HFF-Myc (cell line): Measurements from ENCODE around the gene LARP1.
"Not testable (repeated sequence)": the region's sequence is repeated elsewhere in the genome, so short reads cannot be mapped to it uniquely, and the experiment has no call there.

Experiments
- DNase-seq: peaks from one replicate; pipeline ENCODE4 v3.0.0-alpha.2; 2011; ENCODE audit warnings: low read depth; ENCODE audit errors: extremely low read depth
- H3K4me3 ChIP-seq: replicated peaks from 2 replicates; pipeline ENCODE4 v1.5.1; 2011; ENCODE audit warnings: low read depth, mild to moderate bottlenecking, control low read depth, low read length
- TF ChIP-seq, protein P1 (sequence below): IDR thresholded peaks from 2 replicates; pipeline ENCODE4 v1.5.1; 2012; ENCODE audit warnings: mild to moderate bottlenecking, low read depth, low read length, control low read depth; ENCODE audit errors: missing control alignments

The LARP1 gene

DNA sequence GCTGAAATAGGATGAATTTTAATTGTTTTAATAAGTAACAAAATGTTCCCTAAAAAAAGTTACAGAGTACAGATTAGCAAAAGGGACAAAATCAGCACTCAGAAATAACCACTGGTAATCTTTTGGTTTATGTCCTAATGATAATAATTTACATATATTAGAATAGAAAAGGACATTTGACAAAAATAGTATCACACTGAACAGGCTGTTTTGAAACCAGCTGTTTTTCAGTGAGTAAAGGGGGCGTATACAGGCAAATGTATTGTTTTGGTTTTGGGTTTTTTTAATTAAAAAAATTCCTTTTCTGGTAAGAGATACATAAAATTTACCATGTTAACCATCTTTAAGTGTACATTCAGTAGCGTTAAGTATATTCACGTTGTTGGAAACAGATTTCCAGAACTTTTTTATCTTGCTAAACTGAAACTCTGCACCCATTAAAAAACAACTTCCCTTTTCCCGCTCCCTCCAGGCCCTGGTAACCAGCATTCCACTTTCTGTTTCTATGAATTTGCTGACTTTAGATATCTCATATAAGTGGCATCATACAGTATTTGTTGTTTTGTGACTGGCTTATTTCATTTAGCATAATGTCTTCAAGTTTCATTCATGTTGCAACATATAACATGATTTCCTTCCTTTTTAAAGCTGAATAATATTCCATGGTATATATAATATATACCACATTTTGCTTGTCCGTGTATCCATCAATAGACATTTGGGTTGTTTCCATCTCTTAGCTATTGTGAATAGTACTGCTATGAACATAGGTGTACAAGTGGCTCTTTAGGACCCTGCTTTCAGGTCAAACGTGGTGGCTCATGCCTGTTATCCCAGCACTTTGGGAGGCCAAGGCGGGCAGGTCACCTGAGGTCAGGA, 20.6 kb upstream of the LARP1 start:
- H3K4me3 ChIP-seq = no peak overlapping the region
- DNase-seq = no peak
- TF ChIP-seq, protein P1, sequence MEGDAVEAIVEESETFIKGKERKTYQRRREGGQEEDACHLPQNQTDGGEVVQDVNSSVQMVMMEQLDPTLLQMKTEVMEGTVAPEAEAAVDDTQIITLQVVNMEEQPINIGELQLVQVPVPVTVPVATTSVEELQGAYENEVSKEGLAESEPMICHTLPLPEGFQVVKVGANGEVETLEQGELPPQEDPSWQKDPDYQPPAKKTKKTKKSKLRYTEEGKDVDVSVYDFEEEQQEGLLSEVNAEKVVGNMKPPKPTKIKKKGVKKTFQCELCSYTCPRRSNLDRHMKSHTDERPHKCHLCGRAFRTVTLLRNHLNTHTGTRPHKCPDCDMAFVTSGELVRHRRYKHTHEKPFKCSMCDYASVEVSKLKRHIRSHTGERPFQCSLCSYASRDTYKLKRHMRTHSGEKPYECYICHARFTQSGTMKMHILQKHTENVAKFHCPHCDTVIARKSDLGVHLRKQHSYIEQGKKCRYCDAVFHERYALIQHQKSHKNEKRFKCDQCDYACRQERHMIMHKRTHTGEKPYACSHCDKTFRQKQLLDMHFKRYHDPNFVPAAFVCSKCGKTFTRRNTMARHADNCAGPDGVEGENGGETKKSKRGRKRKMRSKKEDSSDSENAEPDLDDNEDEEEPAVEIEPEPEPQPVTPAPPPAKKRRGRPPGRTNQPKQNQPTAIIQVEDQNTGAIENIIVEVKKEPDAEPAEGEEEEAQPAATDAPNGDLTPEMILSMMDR = no peak

DNA sequence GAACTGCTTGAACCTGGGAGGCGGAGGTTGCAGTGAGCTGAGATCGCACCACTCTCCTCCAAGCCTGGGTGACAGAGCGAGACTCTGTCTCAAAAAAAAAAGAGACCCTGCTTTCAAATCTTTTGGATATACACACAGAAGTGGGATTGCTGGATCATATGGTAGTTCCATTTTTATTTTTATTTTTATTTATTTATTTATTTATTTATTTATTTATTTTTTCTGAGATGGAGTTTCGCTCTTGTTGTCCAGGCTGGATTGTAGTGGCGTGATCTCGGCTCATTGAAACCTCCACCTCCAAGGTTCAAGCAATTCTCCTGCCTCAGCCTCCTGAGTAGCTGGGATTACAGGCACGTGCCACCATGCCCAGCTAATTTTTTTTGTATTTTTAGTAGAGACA, 19.8 kb upstream of the LARP1 start:
- not testable (repeated sequence) for H3K4me3 ChIP-seq, DNase-seq

DNA sequence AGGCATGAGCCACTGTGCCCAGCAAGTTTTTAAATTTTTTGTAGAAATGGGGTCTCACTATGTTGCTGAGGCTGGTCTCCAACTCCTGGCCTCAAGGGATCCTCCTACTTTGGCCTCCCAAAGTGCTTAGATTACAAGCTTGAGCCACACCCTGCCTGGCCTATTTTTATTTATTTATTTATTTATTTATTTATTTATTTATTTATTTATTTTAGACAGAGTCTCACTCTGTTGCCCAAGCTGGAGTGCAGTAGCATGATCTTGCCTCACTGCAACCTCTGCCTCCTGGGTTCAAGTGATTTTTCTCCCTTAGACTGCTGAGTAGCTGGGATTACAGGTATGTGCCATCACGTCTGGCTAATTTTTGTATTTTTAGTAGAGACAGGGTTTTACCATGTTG, 18.8 kb upstream of the LARP1 start:
- not testable (repeated sequence) for H3K4me3 ChIP-seq, DNase-seq

DNA sequence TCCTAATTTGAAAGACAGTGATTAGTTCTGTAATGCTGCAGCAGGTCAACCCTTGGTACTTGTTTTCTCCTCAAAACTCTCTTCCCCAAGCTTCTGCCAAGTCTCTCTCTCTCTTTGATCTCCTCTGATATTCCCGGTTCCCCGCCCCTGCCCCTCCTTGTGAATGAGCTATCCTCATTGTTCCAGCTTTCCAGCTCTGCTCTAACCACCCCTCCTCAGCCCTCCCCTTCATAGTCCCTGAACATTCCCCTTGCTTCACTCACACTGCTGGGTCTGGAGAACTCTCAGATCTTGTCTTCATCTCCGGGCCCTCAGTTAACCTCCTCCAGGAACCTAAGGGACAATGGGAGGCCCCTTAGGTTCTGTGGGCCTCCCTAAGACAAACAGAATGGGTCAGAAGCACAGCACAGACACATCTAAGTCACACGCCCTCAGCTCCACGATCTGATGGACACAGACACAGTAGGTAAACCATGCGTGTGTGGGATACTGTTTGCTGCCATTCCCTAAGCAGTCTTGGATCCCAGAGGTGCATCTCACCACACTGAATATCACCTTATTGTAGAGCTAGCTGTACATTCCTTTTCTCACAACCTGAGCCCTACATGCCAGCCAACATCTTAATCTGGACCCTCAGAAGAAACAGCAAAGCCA, 17.4 kb upstream of the LARP1 start:
- H3K4me3 ChIP-seq = no peak overlapping the region
- TF ChIP-seq, protein P1 = no peak
- no peak for DNase-seq

DNA sequence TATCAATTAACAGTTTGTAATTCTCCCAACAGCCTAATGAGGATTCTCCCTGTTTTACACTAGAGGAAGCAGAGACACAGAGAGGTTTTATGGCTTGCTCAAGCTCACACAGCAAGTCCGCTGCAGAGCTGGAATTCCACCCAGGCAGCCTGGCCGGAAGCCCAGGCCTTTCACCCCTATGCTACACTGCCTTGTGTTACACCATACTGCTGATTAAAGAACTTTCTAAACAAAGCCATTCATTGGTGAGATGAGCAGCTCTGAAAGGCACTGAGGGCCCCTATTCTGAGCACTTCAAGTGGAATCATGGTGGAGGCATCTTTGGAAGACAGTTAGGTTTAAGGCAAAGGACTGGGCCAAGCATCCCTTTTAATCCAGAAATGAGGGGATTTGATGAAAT, 14.7 kb upstream of the LARP1 start:
- no peak overlapping the region for H3K4me3 ChIP-seq
- TF ChIP-seq, protein P1 = no peak

DNA sequence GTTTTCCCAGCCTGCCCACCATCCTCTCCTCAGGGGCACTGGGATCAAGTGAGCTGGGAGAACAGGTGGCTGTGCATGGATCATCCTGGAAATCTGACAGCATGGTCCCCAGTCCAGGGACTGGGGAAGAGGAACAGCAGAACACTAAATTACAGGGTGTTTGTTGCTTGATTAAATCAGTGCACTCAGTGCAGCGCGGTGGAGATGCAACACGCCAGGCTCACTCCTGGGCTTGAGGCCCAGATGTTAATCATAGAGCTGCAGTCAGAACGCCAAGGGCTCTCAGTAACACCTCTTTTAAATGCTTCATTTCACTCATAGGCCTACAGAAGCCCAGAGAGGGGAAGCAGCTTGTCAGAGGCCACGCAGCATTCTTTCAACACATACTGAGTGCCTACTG, 14.2 kb upstream of the LARP1 start:
- no peak overlapping the region for H3K4me3 ChIP-seq
- no peak for DNase-seq
- TF ChIP-seq, protein P1 = no peak

More for the DNA sequence above, 14.7 kb upstream of the LARP1 start:
- DNase-seq = no peak

DNA sequence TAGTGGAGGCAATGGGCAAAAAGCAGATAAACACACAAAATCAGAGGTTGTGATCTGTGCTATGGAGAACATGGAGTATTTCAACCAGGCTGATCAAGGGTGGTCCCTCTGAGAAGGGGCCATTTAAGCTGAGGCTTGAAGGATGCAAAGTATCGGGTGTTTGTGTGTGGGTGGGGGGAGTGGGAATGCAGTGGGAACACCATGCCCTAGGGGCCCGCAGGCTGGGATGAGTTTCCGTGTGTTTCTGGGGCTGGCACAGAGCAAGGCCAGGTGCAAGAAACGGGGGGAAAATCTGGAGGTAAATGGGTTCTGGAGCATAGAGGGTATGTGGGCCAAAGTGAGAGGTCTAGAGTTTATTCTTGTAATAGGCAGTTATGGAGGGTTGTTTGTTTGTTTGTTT, 13.8 kb upstream of the LARP1 start:
- DNase-seq = no peak
- TF ChIP-seq, protein P1 = no peak
- no peak overlapping the region for H3K4me3 ChIP-seq
